ENCODE measurements around the gene ABLIM2. TPM values are rescaled to one million over a fixed set of nuclear protein-coding genes. Genes with fewer than 3 reads are reported as not detected.

ABLIM2 gene
- total RNA-seq, 1 experiment from 2014 or later: 6.1 TPM

- no peak for ATAC-seq
- peaks cover 5 to 38% of the 10 kb centered on the region in 2 experiments for H3K4me1 ChIP-seq (ENCODE audit: control insufficient read depth in 1 of 2, insufficient read depth in 2 of 2, low read length in 2 of 2)
- CTCF ChIA-PET: no interaction called here
These were observed 195.8 kb downstream of the ABLIM2 start for GRCh38 chr4:7962609-7963508.

GRCh38 chr4:7960790-7961655 is 197.6 kb downstream of the ABLIM2 start:
- no peak overlapping the region for H2AFZ ChIP-seq (ENCODE audit: low read depth, low read length, poor library complexity, severe bottlenecking)
- no peak overlapping the region for H3K4me3 ChIP-seq (replicated peaks in 1 of 2; ENCODE audit: low read depth in 1 of 2, low read length in 2 of 2)
- ChIA-PET CTCF (no interaction called here), POLR2A (no interaction called here), RAD21 (ENCODE audit: low non-redundant PET in 1 of 2, low total read pairs in 2 of 2, uncharacterized antibody in 2 of 2, unreplicated experiment in 2 of 2) (no interaction called here)
- H3K36me3 ChIP-seq (ENCODE audit: control insufficient read depth in 1 of 2, insufficient read depth in 2 of 2, low read length in 2 of 2): no peaks in the 10 kb centered on the region
- ATAC-seq (no peak), DNase-seq (ENCODE audit: low read depth, low spot score) (no peak)
- BruUV-seq (replicated peaks): no TSS peak
- no peaks in the 10 kb centered on the region for H3K79me2 ChIP-seq (ENCODE audit: insufficient read depth, low read length)
- no peak overlapping the region for H3K27ac ChIP-seq (ENCODE audit: low read depth, low read length)
- H3K9ac ChIP-seq (ENCODE audit: low read length): no peak overlapping the region
- H3K4me1 ChIP-seq (ENCODE audit: control insufficient read depth in 1 of 2, insufficient read depth in 2 of 2, low read length in 2 of 2): peaks cover 8 to 39% of the 10 kb centered on the region in 2 experiments
- H3K27me3 ChIP-seq (ENCODE audit: insufficient read depth, low read length): no peaks in the 10 kb centered on the region
- no peak overlapping the region for H3K4me2 ChIP-seq (ENCODE audit: low read length)
- intact Hi-C loops (cut with micrococcal nuclease): no loop called here
- no peaks in the 10 kb centered on the region for H3K9me3 ChIP-seq (ENCODE audit: control insufficient read depth in 1 of 2, insufficient read depth in 1 of 2, low read depth in 1 of 2, low read length in 2 of 2)
- H3K9me2 ChIP-seq (ENCODE audit: insufficient read depth): no peaks in the 10 kb centered on the region
- no peaks in the 10 kb centered on the region for H4K20me1 ChIP-seq (ENCODE audit: insufficient read depth)
- TF ChIP-seq CEBPB (IDR thresholded peaks at IDR 0.05; ENCODE audit: low read depth): no peak
- no peak for TF ChIP-seq YY1 (IDR thresholded peaks at IDR 0.05; ENCODE audit: extremely low read depth, insufficient replicate concordance, low read depth, low read length)
- TF ChIP-seq REST (IDR thresholded peaks at IDR 0.05; ENCODE audit: low read depth): no peak
- TF ChIP-seq ZNF274 (IDR thresholded peaks at IDR 0.05; ENCODE audit: low read depth, low read length): no peak
- no peak for TF ChIP-seq ZBTB33 (IDR thresholded peaks at IDR 0.05; ENCODE audit: extremely low read depth, insufficient replicate concordance, low read length)
- no peak for TF ChIP-seq POLR2A (IDR thresholded peaks at IDR 0.05; ENCODE audit: borderline replicate concordance, extremely low read depth, insufficient read depth, insufficient read length)
- TF ChIP-seq TCF7L2 (IDR thresholded peaks at IDR 0.05; ENCODE audit: borderline replicate concordance, extremely low read depth, insufficient read depth, insufficient read length): no peak
- no peak for TF ChIP-seq SIN3A (IDR thresholded peaks at IDR 0.05; ENCODE audit: low read depth)
- TF ChIP-seq RAD21 (IDR thresholded peaks at IDR 0.05; ENCODE audit: low read depth): no peak
- TF ChIP-seq JUND (IDR thresholded peaks at IDR 0.05): no peak

More at GRCh38 chr4:7962609-7963508, 195.8 kb downstream of the ABLIM2 start:
- no peak for DNase-seq (ENCODE audit: low read depth, low spot score)
- no peaks in the 10 kb centered on the region for H3K36me3 ChIP-seq (ENCODE audit: control insufficient read depth in 1 of 2, insufficient read depth in 2 of 2, low read length in 2 of 2)
- no peaks in the 10 kb centered on the region for H3K9me3 ChIP-seq (ENCODE audit: control insufficient read depth in 1 of 2, insufficient read depth in 1 of 2, low read depth in 1 of 2, low read length in 2 of 2)
- TF ChIP-seq RAD21 (IDR thresholded peaks at IDR 0.05; ENCODE audit: low read depth) (no peak), EGR1 (IDR thresholded peaks at IDR 0.05; ENCODE audit: low read depth) (no peak), SP1 (IDR thresholded peaks at IDR 0.05; ENCODE audit: low read depth) (no peak), CBX3 (IDR thresholded peaks at IDR 0.05; ENCODE audit: low read depth) (no peak)
- H3K9me2 ChIP-seq (ENCODE audit: insufficient read depth): no peaks in the 10 kb centered on the region
- ChIA-PET RAD21 (ENCODE audit: low non-redundant PET in 1 of 2, low total read pairs in 2 of 2, uncharacterized antibody in 2 of 2, unreplicated experiment in 2 of 2) (no interaction called here), POLR2A (no interaction called here)
- no TSS peak for BruUV-seq (replicated peaks)
- H3K79me2 ChIP-seq (ENCODE audit: insufficient read depth, low read length): no peaks in the 10 kb centered on the region
- intact Hi-C loops (cut with micrococcal nuclease): no loop called here
- no peak overlapping the region for H3K4me3 ChIP-seq (replicated peaks in 1 of 2; ENCODE audit: low read depth in 1 of 2, low read length in 2 of 2)
- no peaks in the 10 kb centered on the region for H3K27me3 ChIP-seq (ENCODE audit: insufficient read depth, low read length)
- H4K20me1 ChIP-seq (ENCODE audit: insufficient read depth): no peaks in the 10 kb centered on the region
- no peak overlapping the region for H3K9ac ChIP-seq (ENCODE audit: low read length)
- no peak overlapping the region for H3K4me2 ChIP-seq (ENCODE audit: low read length)
- H3K27ac ChIP-seq (ENCODE audit: low read depth, low read length): no peak overlapping the region
- H2AFZ ChIP-seq (ENCODE audit: low read depth, low read length, poor library complexity, severe bottlenecking): no peak overlapping the region
